Stimulated activated effector memory CD8-positive, alpha-beta T cell treated with anti-CD3 and anti-CD28 coated beads, Interleukin-12 subunit alpha, Interleukin-12 subunit beta, amount 100 ng/mL, for 72 hours (primary cell): Measurements from ENCODE around the gene PHACTR1.
"Not testable (repeated sequence)": the region's sequence is repeated elsewhere in the genome, so short reads cannot be mapped to it uniquely, and the experiment has no call there.

Source experiments
- ATAC-seq: fragments of 150-1000 bp; cut with Tn5 transposase; 2 replicates; pipeline ENCODE4 v1.10.0; 2021
- DNase-seq, 2 donors: peaks; one replicate each; pipeline ENCODE4 v3.0.0; 2021 to 2022; ENCODE audit warnings: low spot score in 2 of 2
- H3K27ac Mint-ChIP-seq: one replicate; pipeline ENCODE4 v1.8.0; 2022; ENCODE audit warnings: mild to moderate bottlenecking, mixed read lengths
- H3K36me3 Mint-ChIP-seq: one replicate; pipeline ENCODE4 v1.8.0; 2022; ENCODE audit warnings: mild to moderate bottlenecking, mixed read lengths
- H3K4me1 Mint-ChIP-seq: one replicate; pipeline ENCODE4 v1.8.0; 2022; ENCODE audit warnings: mixed read lengths
- H3K4me3 Mint-ChIP-seq: one replicate; pipeline ENCODE4 v1.8.0; 2022; ENCODE audit warnings: mild to moderate bottlenecking, mixed read lengths
- H3K9me3 Mint-ChIP-seq: one replicate; pipeline ENCODE4 v1.8.0; 2022; ENCODE audit warnings: mixed read lengths

PHACTR1 gene

DNA sequence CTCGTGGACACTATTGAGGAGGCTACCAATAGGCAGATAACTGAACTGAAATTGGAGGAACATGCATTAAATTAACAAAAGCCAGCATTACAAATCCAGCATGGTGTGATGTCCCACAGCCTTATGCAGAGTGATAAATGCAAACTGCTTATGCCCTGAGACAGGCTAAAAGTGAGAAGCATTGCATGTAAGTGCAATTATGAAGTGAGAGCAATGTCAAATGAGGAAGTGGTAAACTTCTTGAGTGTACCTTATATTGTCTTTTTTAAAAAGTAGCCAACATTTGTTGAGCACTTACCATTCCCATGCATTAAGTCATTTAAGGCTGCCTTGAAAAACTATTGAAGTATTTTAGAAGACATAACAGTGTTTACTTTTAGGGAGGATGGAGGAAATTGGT lies 399.6 kb downstream of the PHACTR1 start:
- no peaks in the 10 kb centered on the region for H3K4me1 Mint-ChIP-seq
- DNase-seq (no peak), ATAC-seq (no peak)
- no peak overlapping the region for H3K4me3 Mint-ChIP-seq
- H3K27ac Mint-ChIP-seq = no peak overlapping the region
- H3K36me3 Mint-ChIP-seq = no peaks in the 10 kb centered on the region
- H3K9me3 Mint-ChIP-seq = no peaks in the 10 kb centered on the region

DNA sequence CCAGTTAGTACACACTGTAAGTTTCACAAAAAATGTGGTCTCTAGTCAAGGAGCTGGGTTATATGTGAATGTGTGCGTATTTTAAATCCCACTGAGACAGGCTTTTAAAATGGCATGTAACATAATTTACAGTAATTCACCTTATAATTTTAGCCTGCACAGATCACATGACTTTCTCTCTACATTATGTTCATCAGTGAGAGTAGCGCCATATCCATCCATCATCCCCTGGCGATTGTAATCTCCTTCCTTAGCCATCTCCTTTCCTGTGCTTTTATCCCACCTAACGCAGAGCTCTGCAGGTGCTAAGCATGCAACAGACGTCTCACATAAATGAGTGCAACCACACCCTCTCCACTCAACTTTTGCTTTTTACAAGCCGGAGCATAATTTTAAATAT lies 401.0 kb downstream of the PHACTR1 start:
- H3K27ac Mint-ChIP-seq = no peak overlapping the region
- H3K9me3 Mint-ChIP-seq = no peaks in the 10 kb centered on the region
- no peaks in the 10 kb centered on the region for H3K36me3 Mint-ChIP-seq
- no peak for ATAC-seq
- H3K4me1 Mint-ChIP-seq = no peaks in the 10 kb centered on the region
- DNase-seq = no peak
- no peak overlapping the region for H3K4me3 Mint-ChIP-seq

DNA sequence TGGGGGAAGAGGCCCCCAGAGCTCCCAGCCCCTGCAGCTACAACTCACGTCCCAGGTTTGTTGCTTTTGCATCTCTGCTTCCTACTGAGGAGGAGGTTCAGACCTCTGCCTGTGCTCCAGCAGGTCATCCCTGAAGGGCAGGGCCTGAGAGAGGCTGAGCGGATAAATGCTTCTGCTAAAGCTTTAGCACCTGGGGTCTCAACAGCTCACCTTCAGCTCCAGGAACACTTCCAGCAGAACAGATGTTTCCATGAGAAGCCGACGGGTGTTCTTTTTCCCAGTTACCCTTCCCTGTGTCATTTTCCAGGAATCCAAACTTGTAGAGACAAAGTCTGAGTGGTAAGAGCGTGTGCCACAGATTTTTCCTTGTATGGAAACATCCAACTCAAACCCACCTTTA lies 403.0 kb downstream of the PHACTR1 start:
- Mint-ChIP-seq H3K4me3 (no peak overlapping the region), H3K9me3 (no peaks in the 10 kb centered on the region), H3K4me1 (no peaks in the 10 kb centered on the region), H3K27ac (no peak overlapping the region), H3K36me3 (no peaks in the 10 kb centered on the region)
- ATAC-seq (no peak), DNase-seq (no peak)

DNA sequence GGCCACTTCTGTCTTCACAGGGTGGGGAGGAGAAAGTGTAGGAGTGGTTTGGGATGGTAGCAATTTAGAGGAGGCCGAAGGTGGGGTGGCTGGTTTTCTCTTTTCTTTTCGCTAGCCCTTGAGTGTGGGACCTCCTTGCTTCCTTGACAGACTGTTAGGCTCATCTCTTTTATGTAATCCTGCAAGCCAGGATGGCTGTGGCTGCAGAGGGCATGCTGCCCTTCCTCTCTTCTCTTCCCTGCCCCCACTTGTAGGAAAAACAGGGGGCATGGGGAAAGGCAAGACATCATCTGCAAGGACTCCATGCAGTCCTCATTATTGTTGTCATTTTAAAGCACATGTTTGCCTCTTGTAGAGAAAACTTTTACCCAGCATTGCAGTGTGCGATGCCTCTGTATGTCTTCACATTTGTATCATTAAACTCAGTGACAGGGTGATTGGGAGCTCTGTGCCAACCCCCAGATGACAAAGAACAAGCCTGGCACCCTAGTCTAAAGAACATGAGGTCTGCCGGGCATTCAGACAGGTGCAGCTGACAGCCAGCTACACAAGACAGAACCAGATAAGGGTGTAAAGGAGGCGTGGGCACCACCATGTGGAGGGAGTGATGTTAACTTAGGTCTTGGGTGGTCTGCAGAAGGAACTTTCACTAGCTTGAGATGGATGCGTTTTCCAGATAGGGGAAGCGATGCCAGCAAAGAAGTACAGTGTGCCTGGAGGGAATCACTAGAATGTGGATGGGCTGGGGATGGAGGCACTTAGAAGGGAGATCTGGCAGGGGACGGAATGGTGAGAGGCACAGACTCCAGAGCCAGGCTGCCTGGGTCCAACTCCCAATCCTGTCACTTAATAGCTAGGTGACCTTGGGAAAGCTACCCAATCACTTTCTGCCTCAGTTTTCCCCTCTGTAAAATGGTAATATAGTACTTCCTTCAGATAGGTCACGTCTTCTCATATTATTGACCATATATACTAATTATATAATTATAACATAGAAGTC lies 404.2 kb downstream of the PHACTR1 start:
- Mint-ChIP-seq H3K4me1 (no peaks in the 10 kb centered on the region), H3K36me3 (no peaks in the 10 kb centered on the region), H3K4me3 (no peak overlapping the region), H3K9me3 (no peaks in the 10 kb centered on the region), H3K27ac (no peak overlapping the region)
- ATAC-seq (no peak), DNase-seq (no peak)

DNA sequence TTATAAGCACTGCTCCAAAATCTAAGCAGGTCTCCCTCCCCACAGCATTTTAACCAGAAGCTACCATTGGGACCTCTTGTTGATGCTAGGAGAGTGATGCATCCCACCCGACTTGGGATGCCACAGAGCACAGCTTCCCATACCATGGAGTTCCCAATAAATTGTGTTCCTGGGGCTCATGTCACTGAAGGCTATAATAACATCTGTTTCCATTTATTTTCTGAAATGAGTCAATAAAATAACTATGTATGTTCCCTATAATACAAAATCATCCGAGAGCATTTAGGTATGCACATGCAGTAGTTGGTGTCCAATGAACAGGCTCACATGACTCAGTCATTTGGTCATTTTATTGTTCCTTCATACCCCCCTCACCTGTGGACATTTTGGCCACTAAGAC lies 407.6 kb downstream of the PHACTR1 start:
- no peak overlapping the region for H3K27ac Mint-ChIP-seq
- H3K4me3 Mint-ChIP-seq = no peak overlapping the region
- no peaks in the 10 kb centered on the region for H3K9me3 Mint-ChIP-seq
- H3K4me1 Mint-ChIP-seq = no peaks in the 10 kb centered on the region
- no peak for DNase-seq
- no peaks in the 10 kb centered on the region for H3K36me3 Mint-ChIP-seq
- ATAC-seq = no peak

DNA sequence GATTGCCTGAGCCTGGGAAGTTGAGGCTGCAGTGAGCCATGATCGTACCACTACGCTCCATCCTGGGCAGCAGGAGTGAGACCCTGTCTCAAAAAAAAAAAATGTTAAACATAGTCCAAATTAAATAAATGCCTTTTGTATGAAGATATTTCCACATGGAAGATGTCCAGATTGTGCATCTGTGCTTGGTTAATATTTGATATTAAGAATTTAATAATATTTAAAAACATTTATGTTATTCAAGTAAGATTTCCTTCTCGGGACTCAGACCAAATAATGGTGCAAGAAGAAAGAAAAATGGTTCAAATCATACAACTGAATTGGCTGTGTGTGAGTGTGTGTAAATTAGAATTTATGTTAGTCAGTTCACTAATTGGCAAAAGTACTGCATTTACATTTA lies 409.3 kb downstream of the PHACTR1 start:
- Mint-ChIP-seq H3K4me1 (no peaks in the 10 kb centered on the region), H3K4me3 (no peak overlapping the region), H3K9me3 (no peaks in the 10 kb centered on the region), H3K27ac (no peak overlapping the region), H3K36me3 (no peaks in the 10 kb centered on the region)
- no peak for ATAC-seq
- no peak for DNase-seq

DNA sequence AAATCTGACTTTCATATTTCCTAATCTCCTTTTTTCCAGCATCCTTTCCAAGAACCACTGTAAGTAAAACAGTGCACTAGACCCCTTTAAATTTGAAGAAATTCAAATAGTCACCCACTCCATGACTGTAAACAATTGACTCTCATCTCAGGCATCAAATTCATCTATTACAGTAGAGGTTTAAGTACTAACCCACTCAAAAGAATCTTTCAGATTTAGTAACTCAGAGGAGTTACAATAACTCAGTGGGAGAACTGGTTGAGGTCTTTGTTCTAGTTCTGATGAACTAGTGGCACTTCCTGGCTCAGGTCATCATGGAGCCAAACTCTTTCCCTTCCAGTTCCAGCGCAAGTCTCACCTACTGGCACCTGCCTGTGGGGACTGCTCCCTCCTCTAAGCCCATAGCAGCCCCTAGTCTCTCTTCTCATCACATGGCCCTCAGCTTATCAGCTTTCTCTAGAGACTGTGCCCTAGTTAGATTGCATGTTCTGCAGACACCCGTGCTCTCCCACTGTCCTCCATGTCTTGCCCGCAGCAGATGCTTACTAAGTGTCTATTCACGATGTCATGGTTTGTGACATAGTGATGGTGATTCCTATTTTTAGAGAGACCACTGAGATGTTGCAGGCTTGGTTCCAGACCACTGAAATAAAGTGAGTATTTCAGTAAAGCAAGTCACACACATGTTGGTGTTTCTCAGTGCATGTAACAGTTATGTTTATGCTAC lies 415.5 kb downstream of the PHACTR1 start:
- H3K9me3 Mint-ChIP-seq = no peaks in the 10 kb centered on the region
- H3K4me1 Mint-ChIP-seq = no peaks in the 10 kb centered on the region
- peak; percentile 72 for ATAC-seq
- no peak overlapping the region for H3K4me3 Mint-ChIP-seq
- no peak overlapping the region for H3K27ac Mint-ChIP-seq
- no peak for DNase-seq
- no peaks in the 10 kb centered on the region for H3K36me3 Mint-ChIP-seq

DNA sequence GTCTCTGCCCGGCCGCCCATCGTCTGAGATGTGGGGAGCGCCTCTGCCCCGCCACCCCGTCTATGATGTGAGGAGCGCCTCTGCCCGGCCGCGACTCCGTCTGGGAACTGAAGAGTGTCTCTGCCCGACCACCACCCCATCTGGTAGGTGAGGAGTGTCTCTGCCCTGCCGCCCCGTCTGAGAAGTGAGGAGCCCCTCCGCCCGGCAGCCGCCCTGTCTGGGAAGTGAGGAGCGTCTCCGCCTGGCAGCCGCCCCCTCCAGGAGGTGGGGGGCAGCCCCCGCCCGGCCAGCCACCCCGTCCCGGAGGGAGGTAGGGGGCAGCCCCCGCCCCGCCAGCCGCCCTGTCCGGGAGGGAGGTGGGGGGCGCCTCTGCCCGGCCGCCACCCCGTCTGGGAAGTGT lies 417.3 kb downstream of the PHACTR1 start:
- H3K9me3 Mint-ChIP-seq, H3K36me3 Mint-ChIP-seq, H3K27ac Mint-ChIP-seq, H3K4me3 Mint-ChIP-seq, DNase-seq, H3K4me1 Mint-ChIP-seq, ATAC-seq: not testable (repeated sequence)

DNA sequence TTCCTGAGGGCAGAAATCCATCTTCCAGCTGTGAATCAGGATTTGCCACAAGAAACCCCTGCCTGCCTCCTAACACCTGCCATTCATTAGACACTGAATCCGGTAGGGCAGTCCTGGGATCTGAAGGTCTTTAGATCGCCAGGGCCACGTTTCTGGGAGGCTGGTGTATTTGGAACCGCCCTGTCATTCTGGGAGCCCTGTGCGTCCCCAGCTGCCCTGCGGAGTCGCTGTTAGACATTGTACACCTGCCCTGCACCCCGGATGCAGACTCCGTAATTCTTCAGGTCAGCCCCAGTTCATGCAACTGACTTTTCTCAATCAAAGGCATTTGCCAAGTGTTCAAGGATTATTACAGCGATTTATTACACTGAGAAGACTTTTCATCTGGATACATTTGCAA lies 418.6 kb downstream of the PHACTR1 start:
- Mint-ChIP-seq H3K27ac (no peak overlapping the region), H3K36me3 (no peaks in the 10 kb centered on the region), H3K4me3 (no peak overlapping the region), H3K9me3 (no peaks in the 10 kb centered on the region), H3K4me1 (no peaks in the 10 kb centered on the region)
- ATAC-seq = no peak
- no peak for DNase-seq

DNA sequence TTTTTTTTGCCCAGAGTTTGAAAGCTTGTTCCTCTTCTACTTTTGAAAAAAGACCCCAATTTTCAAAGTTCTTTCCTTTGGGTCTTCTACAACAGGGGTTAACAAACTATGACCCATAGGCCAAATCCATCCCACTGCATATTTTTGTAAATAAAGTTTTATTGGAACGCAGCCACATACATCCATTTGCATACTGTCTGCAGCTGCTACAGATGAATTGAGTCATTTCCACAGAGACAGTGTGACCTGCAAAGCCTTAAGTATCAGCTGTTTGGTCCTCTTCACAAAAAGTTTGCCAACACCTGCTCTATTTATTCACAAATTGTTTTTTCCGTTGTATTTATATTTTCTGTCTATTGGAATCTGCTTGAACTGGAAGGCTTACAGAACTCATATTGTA lies 422.6 kb downstream of the PHACTR1 start:
- H3K4me3 Mint-ChIP-seq = no peak overlapping the region
- no peaks in the 10 kb centered on the region for H3K36me3 Mint-ChIP-seq
- no peak overlapping the region for H3K27ac Mint-ChIP-seq
- DNase-seq = peak in 1 of 2 donors; percentile 7
- H3K4me1 Mint-ChIP-seq = no peaks in the 10 kb centered on the region
- no peak for ATAC-seq
- no peaks in the 10 kb centered on the region for H3K9me3 Mint-ChIP-seq

DNA sequence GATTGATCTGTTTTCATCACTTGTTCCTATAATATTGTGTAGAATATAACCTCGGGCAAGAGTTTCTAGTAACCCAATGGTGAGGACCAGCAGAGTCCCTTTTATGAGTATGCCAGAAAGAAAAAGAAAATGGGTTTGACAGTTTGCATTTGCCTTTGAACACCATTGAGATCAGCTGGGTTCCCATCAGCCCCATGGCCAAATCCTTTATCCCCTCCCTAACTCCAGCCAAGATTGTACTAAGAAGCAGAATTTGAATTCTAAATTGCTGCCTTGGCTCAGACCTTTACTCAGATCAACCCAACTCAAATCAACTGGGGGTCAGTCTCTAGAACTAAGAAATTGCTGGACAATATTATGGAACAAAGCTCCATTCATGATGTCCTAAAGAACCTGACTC lies 424.4 kb downstream of the PHACTR1 start:
- Mint-ChIP-seq H3K9me3 (no peaks in the 10 kb centered on the region), H3K4me1 (no peaks in the 10 kb centered on the region), H3K36me3 (no peaks in the 10 kb centered on the region), H3K27ac (no peak overlapping the region), H3K4me3 (no peak overlapping the region)
- DNase-seq (no peak), ATAC-seq (no peak)

DNA sequence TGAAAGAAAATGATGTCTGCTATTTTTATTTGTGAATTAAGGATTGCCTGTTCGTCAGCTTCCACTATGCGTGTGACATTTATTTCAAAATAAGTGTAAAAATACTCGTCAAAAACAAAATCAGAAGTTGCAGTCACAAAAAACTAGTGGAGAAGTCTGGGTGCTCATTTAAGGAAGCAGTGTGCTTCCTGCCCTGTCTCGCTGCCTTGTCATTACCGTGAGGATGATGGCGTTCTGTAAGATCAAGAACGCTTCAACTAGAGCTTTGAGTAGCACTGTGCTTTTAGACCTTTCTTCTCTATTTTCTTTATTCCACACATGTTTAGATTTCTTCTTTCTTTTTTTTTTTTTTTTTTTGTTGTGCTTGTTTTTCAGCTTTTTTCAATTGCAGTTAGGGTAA lies 424.8 kb downstream of the PHACTR1 start:
- no peak for ATAC-seq
- H3K36me3 Mint-ChIP-seq = no peaks in the 10 kb centered on the region

DNA sequence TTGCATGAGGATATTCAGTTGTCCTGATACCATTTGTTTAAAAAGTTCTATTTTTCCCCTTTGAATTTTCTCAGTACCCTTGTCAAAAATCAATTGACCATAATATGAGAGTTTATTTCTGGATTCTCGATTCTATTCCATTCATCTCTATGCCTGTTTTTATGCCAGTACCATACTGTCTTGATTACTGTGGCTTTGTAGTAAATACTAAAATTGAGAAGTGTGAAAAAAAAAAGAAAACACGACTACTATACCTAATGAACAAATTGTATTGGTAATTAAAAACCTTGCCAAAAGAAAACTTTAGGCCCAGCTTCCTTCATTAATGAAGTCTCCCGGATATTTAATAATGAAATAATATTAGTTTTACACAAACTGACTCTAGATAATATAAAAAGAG lies 426.0 kb downstream of the PHACTR1 start:
- Mint-ChIP-seq H3K4me3 (no peak overlapping the region), H3K4me1 (no peaks in the 10 kb centered on the region), H3K36me3 (no peaks in the 10 kb centered on the region), H3K27ac (no peak overlapping the region), H3K9me3 (no peaks in the 10 kb centered on the region)
- ATAC-seq = no peak
- DNase-seq = no peak

More for the DNA sequence above, 424.8 kb downstream of the PHACTR1 start:
- no peak for DNase-seq
- Mint-ChIP-seq H3K9me3 (no peaks in the 10 kb centered on the region), H3K4me3 (no peak overlapping the region), H3K4me1 (no peaks in the 10 kb centered on the region), H3K27ac (no peak overlapping the region)

DNA sequence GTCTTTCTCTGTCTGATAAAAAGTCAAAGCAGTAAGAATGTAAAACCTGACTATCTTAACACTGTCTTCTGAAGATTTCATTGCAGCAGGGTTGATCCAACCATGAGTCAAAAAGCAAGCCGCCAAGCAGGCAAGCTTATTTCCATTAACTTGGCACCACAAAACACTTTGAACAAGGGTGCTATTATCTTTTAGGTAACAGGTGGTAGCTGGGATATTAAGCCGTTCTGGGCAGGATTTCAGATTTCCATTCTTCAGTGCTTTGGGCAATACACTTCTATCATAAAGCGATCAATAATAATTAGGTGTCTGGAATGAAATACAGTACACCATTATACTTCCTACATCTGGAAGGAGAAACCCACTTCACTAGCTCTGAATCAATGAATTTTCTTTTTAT lies 429.9 kb downstream of the PHACTR1 start:
- DNase-seq = no peak
- Mint-ChIP-seq H3K4me1 (no peaks in the 10 kb centered on the region), H3K36me3 (no peaks in the 10 kb centered on the region), H3K9me3 (no peaks in the 10 kb centered on the region), H3K4me3 (no peak overlapping the region), H3K27ac (no peak overlapping the region)
- no peak for ATAC-seq

DNA sequence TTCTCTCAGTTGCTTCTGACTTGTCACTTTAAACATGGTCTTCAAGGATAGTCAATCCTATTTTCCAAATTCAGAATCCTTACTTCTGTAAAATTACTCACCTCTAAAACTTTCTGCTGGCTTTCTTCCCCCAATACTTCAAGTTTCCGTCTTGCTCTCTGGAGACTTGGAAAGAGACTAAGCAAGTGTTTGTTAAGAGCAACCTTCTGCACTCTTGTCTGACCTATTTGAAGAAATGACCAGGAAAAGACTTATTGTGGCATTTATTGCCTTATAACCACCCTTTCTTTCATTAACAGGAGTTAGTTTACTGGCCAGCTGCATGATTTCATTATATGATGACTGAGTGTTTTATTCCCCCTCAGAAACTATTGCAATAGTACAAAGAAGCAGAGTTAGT lies 430.8 kb downstream of the PHACTR1 start:
- H3K4me3 Mint-ChIP-seq = no peak overlapping the region
- no peaks in the 10 kb centered on the region for H3K4me1 Mint-ChIP-seq
- no peak overlapping the region for H3K27ac Mint-ChIP-seq
- no peak for DNase-seq
- H3K9me3 Mint-ChIP-seq = no peaks in the 10 kb centered on the region
- ATAC-seq = no peak
- no peaks in the 10 kb centered on the region for H3K36me3 Mint-ChIP-seq

DNA sequence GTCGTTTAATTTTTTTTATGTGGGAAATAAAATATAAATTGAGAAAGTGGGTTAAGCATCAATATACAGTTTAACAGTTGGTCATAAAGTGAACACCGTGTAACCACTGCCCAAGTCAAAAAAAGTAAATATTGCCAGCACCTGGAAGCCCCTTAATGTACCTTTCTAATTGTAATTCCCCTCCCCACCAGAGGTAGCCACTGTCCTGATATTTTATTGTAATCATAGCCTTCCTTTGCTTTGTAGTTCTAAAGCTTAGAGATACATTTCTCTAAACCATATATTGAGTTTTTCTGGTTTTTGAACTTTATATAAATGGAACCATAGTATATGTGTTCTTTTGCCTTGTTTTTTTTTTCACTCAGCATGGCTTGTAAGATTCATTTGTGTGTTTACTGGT lies 431.2 kb downstream of the PHACTR1 start:
- no peaks in the 10 kb centered on the region for H3K4me1 Mint-ChIP-seq
- H3K27ac Mint-ChIP-seq = no peak overlapping the region
- H3K4me3 Mint-ChIP-seq = no peak overlapping the region
- ATAC-seq = no peak
- DNase-seq = no peak
- H3K36me3 Mint-ChIP-seq = no peaks in the 10 kb centered on the region
- H3K9me3 Mint-ChIP-seq = no peaks in the 10 kb centered on the region
